HG03139 (cell line): ENCODE measurements around the gene ZCCHC3.

Experiments used
- ATAC-seq: cut with Tn5 transposase; IDR thresholded peaks from one replicate; pipeline ENCODE4 v1.9.1; 2021; ENCODE audit not compliant: unreplicated experiment

Gene ZCCHC3

DNA sequence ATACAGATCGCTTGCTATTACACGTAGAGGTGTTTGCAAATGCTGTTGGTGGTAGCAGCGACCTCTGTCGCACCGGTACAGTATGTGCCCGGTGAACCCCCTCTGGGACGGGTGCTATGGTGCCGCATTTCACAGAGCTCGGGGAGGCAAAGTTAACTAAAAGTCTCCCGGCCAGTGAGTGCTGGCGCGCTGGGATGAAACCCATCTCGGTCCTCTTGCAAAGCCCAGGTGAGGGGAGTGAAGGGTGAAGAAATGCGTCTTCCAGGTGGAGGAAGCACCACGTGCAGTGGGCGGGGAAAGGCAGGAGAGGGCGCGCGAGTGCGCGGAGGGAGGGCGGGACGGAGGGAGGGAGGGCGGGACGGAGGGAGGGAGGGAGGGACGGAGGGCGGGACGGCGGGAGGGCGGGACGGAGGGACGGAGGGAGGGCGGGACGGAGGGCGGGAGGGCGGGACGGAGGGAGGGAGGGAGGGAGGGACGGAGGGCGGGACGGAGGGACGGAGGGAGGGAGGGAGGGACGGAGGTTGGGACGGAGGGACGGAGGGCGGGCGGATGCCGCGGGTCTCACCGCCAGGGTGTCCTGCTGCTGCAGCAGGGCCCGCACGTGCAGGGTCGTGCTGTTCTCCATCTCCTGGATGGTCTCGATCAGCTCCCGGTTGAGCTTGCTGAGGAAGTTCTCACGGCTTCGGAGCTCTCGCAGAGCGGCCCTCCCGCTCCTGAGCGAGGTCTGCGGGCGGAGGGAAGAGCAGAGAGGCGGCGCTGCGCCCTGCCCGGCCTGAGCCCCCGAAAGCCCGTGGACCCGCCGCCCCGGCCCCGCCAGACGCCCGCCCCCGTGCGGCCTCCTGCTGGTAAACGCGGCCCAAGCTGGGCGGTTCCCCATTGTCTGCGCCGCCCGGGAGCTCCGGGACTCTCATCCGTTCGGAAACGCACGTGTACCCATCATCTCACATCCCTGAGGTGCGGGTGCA, 18.5 kb upstream of the ZCCHC3 start:
- no peak for ATAC-seq

DNA sequence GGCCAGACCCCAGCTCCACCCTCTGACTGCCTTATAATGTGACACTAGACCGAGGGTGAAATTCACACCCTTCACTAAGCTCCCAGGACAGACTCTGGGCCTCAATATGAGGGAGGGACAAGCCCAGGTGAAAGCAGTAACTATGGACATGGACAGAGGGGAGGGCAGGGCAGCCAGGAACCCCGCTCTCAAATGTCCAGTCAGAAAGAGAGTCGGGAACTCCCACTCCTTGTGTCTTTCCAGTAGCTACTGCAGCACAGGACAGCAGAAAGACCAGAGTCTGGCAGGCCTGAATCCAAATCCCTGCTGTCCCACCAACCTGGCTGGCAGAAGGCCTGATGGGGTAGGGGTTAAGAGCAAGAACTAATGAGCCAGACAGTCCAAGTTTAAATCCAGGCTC, 13.2 kb upstream of the ZCCHC3 start:
- no peak for ATAC-seq

DNA sequence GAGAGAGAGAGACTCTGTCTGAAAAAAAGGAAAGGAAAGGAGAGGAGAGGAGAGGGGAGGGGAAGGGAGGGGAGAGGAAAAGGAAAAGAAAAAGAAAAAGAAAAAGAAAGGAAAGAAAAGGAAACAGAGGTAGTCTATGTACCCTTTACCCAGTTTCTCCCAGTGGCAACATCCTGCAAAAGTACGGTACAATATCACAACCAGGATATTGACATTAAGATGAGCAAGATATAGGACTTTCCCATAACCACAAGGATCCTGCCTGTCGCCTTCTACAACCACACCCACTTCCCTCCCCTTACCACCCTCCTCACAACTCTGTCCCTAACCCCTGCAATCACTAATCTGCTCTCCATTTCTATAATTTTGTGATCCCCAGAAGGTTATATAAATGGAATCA, 10.9 kb upstream of the ZCCHC3 start:
- no peak for ATAC-seq

DNA sequence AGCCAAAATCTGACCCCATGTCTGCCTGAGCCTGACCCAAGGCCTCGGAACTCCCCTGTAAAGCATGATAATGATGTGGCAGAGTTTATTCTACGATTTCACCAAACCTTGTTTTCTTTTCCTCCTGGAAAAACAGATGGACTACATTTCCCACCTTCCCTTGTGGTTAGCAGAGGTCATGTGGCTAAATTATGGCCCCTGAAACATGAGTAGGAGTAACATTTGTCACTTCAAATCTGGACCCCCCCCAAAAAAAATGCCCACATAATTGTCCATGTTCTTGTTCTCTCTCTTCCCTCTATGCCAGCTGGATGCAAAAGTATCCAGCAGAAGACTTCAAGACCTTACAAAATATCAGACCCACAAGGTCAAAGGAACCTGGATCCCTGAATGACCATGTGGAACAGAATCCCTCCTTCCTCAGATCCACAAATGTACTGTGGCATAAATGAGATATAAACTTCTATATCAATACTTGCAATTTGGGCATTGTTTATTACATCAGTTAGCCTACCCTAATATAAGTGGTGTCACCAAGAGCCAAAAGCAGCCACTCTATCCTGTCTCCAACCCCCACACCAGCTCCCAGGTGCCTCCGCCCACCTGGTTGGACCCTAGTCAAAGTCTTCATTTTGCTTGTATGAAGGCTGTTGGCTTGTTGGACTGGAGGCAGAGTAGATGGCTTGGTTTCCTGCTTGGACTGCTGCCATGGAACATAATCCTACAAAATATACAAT, 8.2 kb upstream of the ZCCHC3 start:
- ATAC-seq: no peak

DNA sequence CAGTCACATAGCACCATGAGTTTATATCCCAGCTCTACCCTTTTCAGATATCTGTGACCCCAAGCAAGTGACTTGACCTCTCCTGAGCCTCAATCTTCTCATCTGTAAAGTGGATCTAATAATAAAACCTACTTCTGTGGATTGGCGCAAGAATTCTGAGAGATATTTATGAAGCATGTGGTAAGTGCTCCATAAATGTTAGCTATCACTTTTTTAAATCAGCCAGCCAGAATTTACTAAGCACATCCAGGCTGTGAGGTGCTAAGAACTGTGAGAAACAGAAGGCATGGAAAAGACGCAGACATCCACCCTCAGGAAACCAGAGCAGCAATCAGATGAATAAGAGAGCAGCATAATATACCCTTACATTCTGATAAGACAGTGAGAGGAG, 7.7 kb upstream of the ZCCHC3 start:
- ATAC-seq: no peak

DNA sequence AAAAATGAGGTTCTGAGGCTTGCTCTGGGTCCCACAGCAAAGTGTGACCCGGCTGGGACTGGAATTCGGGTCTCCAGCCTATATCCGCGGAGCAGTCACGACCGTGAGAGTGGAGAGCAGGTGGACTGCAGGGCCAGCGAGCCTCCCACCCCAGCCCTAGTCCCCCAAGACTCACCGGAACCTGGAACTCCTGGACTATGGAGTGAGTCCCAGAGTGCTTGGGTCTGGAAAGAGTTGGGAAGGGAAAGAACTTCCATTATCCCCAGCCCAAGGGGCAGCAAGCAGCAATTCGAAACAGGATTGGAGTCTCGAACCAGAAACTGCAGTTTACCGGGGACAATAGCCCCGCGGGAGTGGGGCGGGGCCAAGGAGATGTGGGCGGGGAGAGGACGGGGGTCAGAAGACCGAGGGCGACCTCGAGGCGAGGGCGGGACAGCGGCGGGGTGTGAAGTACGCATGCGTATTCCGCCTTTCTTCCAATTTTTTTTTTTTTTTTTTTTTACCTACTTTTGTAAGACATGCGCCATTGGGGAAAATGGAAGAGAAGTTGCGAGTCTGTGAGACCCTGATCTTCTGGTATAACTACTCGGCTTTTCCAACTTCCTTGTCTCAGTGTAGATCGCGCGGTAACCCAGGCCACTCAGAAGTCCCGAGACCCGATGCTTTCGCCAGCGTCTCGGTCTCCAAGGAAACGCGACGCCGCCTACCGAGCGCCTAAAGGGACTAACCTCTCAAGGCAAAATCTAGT, 7.1 kb upstream of the ZCCHC3 start, which contains the start of gene C20orf96:
C20orf96 (minus strand) TSS at position 667 of the 748 bp plus-strand sequence; CDS start at position 527, 140 bp downstream.
- peak; percentile 79 for ATAC-seq

DNA sequence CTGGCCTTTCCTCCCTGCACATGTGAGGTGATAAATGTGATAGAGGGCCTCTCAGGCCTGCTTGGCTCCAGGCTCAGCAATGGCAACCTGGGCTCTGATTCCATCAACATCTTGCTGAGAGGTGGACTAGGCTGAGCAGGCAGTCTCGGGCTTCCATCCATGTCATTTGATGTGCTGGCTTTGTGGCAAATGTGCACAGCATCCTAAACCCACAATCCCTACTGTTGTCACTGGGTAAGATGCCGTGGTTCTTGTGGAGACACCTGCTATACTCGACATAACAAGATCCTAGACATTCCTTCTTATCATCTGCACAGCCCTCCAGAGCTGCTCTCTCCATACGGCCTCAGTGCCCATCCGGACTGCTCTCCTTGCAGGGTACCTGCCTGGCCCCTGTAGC, 2.8 kb upstream of the ZCCHC3 start:
- no peak for ATAC-seq

DNA sequence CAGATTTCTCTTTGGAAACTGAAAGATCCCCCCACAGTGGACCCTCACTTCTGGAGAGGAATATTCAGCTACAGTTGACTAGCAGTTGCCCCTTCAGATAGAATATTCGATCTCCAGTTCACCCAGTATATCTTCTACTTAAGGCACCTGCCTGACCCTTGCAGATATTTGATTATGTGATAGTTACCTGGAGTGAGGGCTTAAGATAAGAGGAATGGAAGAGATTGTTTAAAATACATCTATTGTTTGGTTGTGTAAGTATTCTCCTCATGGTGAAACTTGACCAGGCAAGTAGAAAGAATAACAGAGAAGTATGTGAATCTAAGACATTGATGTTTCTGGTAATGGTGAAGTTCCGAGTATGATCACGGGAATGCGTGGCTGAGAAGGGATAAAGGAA, 1.6 kb upstream of the ZCCHC3 start:
- ATAC-seq: no peak

DNA sequence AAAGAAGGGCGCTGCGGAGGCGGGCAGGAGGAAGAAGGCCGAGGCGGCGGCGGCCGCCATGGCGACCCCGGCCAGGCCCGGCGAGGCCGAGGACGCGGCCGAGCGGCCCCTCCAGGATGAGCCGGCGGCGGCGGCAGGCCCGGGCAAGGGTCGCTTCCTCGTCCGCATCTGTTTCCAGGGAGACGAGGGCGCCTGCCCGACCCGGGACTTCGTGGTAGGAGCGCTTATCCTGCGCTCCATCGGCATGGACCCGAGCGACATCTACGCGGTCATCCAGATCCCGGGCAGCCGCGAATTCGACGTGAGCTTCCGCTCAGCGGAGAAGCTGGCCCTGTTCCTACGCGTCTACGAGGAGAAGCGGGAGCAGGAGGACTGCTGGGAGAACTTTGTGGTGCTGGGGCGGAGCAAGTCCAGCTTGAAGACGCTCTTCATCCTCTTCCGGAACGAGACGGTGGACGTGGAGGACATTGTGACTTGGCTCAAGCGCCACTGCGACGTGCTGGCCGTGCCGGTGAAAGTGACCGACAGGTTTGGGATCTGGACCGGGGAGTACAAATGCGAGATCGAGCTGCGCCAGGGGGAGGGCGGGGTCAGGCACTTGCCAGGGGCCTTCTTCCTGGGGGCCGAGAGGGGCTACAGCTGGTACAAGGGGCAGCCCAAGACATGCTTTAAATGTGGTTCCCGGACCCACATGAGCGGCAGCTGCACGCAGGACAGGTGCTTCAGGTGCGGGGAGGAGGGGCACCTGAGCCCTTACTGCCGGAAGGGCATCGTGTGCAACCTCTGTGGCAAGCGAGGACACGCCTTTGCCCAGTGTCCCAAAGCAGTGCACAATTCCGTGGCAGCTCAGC, 780 bp downstream of the ZCCHC3 start:
- peak; percentile 21 for ATAC-seq

DNA sequence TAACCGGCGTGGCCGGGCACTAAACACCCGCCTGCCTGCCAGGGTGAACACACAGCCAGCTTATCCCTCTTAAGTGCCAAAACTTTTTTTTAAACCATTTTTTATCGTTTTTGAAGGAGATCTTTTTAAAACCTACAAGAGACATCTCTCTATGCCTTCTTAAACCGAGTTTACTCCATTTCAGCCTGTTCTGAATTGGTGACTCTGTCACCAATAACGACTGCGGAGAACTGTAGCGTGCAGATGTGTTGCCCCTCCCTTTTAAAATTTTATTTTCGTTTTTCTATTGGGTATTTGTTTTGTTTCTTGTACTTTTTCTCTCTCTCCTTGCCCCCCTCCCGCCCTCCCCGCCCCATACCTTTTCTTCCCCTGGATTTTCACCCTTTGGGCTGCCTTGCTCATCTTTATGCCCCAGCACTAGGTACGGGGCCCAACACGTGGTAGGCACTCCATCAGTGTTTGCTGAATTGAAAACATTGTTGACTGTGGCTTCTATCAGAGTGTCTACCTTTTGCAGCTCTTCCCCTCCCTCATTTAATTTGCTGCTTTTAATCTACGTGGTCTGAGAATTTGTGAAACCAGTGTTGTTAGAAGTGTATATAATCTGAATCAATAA, 1.5 kb downstream of the ZCCHC3 start:
- no peak for ATAC-seq

DNA sequence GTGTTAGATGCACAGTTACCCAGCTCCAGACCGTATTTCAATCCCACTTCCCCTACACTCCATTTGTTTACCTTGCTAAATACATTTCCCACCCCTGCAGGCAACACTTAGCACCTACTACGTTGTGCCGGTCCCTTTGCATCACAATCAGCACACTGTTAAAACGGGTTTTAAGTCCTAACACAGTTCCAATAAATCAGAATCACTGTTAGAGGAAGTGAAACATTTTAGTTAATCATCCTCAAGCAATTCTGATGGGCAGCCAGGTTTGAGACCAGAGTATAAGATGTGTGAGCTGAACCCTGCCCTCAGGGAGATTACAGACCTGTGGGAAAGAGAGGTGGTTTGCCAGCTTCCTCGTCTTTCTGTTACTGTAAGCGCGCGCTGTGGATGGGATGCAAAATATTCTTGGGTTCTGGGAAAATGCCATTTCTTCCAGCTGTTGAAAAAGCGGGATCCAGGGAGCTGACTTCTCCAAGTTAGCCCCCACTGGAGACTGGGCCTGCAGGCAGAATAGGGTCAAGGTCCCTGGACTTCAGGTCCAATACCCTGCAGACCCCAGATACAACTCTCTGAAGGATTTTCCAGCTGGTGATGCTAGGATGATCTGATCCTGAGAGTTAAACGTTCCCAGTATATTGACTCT, 3.1 kb downstream of the ZCCHC3 start:
- no peak for ATAC-seq

DNA sequence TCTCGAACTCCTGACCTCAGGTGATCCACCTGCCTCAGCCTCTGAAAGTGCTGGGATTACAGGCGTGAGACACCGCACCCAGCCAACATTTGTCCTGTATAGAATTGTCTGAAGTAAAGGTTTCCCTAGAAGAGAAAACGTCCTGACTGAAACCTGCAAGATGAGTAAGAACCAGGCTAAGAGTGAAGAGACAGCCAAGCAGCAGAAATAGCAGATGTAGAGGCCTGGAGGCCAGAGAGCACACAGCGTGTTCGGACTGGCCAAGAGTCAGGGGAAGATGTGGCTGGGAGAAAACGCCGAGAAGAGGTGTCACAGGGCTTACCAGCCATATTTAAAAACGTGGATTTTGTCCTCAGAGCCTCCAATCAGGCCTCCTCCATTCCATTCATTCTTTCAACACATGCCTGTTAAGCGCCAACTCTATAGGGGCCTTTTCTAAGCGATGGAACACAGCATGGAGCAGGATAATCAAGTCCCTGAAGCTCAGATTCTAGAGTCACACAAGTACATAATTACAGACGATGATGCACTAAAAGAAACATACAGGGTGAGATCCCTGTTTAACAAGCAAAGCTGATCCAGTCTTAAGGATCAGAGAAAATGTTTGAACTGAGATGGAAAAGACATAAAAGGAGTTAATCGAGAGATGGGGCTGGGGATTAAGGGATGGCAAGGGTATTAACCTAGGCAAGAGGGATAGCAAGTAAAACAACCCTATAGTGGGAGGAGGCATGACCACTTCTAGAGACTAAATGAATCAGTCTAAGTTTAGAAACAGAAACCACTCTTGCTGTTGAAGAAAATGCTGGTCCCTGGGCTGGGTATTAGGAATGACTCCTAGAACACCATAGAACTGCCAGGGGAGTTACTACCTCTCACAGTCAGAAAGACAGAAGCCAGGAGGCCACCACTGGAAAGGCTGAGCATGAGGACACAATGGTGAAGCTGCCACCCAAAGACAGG, 4.8 kb downstream of the ZCCHC3 start:
- no peak for ATAC-seq

DNA sequence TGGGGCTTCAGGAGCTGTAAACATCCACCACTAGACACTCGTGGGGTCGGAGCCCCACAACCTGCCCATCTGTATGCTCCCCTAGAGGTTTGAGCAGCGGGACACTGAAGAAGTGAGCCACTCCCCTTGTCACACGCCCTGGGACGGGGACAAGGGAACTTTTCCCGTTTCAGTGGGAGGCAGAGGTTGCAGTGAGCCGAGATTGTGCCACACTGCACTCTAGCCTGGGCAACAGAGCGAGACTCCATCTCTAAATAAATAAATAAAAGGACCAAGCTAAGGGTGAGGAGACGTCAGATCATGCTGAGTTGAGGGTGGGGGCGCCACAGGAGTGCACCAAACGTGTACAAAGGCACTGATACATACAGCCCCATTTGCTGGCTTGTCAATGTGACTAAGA, 8.4 kb downstream of the ZCCHC3 start:
- no peak for ATAC-seq

DNA sequence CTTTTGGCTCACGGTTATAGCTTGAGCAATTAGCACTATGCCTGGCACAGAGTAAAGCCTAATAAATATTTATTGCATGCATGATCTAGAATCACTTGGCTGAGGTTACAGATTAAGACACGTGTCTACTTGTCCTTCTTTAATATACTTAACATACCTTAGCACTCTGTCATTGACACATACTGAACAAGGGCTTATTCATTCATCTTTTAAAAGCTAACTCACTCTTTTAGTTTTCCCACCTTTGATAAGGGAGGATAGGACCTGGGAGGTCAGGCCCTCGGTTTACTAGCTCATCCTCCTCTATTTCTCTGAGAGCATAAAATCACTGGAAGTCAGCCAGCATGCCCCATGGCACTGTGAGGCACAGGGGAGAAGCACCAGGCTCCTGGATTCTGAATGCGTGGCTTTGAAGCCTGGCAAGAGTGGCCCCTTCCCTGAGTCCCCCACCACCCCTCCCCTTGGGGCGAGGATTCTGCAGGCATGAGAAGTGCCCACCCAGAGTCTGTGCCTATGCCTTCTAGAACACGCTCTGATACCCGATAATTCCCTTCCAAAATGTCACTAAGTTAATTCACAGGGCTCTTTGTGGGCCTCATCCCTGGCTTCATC, 11.2 kb downstream of the ZCCHC3 start:
- no peak for ATAC-seq

DNA sequence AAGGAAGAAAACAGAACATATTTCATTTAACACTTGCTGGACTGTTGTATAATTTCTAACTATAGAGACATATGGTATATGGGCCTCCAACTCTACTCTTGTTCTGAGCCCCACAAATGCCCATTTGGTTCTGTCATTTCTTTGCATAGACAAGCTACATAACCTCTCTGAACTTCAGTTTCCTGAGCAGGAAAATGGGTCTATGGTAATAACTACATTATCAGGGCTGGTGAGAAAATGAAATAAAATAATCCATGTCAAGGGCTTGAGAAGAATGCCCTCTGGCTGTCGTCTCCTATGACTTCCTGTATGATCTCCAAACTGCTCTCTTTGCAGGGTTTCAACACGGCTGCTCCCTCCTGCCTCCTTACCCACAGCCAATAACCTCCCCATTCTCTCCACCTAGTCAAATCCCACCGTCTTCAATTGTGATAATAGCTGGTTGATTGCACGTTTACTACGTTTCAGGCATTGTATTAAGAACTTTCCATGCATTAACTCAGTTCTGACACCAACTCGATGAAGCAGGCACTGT, 12.0 kb downstream of the ZCCHC3 start:
- no peak for ATAC-seq

DNA sequence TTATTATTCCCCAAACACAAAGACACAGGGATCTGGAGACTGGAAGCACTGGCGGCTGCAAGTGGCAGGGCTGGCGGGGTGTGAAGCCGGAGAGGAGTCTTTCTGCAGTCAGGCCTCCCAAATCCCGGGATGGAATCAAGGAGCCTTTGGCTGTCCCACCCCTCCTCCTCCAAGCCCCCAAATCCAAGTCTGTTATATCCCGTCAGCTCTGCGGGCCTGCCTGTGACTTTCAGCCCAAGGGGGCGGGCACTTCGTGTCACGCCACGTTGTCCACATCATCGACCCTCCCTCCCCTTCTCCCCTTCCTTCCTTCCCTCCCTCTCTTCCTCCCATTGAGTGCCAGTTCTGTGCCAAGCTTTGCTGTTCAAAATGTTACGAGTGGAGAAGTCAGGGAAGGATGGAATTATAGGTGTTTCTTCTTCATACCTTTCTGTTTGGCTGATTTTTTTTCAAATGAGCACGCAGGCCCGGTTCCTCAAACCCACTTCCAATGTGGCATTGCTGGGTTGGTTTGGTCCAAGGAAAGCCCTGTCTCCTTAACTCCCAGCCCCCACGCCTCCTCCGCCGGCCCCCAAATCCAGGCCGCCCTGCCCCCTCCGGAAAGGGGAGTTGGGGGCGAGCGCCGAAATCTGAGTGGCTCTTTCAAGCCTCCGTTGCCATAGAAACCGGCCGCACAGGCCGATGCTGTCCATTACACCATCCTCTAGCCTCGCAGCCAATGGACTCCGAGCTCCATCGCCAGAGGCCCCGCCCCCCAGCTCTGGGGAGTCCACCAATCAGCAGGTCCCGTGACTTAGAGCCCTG, 12.7 kb downstream of the ZCCHC3 start:
- ATAC-seq: peak; percentile 96

DNA sequence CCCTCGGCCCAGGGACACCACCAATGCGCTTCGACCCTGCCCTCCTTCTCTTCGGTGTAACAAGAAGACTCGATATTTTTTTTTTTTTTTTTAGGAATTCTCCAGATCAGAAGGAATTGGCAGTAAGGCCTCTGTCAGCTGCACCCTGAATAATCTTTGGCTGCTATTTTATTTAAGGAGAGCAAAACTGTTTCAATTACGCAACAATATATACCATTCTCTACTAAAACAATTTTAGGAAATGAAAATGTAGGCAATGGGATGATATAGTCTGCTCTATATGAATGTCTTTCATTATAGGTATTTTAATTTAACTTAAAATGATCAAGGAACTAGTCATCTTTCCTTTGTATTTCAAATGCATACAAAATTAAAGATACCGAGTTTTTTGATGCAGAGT, 13.3 kb downstream of the ZCCHC3 start:
- ATAC-seq: no peak
